ENCODE results near the gene FMN2. TPM values are rescaled to one million over a fixed set of nuclear protein-coding genes. Genes with fewer than 3 reads are reported as not detected.

The FMN2 gene
- polyA plus RNA-seq, 2 of the 4 experiments (the other 2 are of a cell fraction): 2.8 to 4.2 TPM

DNA sequence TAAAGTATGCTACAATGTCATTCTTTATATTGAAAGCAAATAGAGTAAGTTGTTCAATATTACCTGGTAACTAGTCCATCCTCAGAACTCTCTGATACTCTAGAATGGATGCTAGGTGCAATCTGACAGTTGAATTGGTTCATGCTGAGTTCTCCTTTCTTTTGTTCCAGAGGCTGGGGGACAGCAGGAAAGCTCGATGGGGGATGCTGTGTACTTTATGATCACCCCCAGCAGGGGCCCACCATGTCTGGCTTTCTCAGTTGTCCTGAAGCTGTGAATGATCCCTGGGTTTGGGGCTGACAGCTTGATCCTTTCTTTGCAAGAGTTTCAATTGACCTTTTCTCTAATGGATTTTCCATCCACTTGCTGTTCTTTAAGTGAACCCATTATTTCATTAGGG lies 22.5 kb downstream of the FMN2 start:
- TF ChIP-seq MYC (IDR thresholded peaks at IDR 0.05; ENCODE audit: borderline replicate concordance, low read length) (no peak), TFCP2L1 (CRISPR knock-in tag; IDR thresholded peaks at IDR 0.05) (no peak), ZC3H11A (IDR thresholded peaks at IDR 0.05) (no peak), HOXA7 (CRISPR knock-in tag; IDR thresholded peaks at IDR 0.05) (no peak), RNF2 (IDR thresholded peaks at IDR 0.05; ENCODE audit: borderline replicate concordance, low read depth) (no peak), KDM5A (IDR thresholded peaks at IDR 0.05) (no peak), RCOR1 (IDR thresholded peaks at IDR 0.05; ENCODE audit: low read depth, low read length) (no peak), CBX2 (IDR thresholded peaks at IDR 0.05; ENCODE audit: borderline replicate concordance, low read depth) (no peak), BHLHE40 (IDR thresholded peaks at IDR 0.05; ENCODE audit: low read depth, low read length) (no peak), ZNF302 (CRISPR knock-in tag; IDR thresholded peaks at IDR 0.05) (no peak), SMC3 (IDR thresholded peaks at IDR 0.05) (no peak), HDAC2 (IDR thresholded peaks at IDR 0.05) (no peak), GATA3 (IDR thresholded peaks at IDR 0.05; ENCODE audit: borderline replicate concordance) (no peak), CHD2 (IDR thresholded peaks at IDR 0.05; ENCODE audit: low read length, partially characterized antibody) (no peak), FOSL2 (IDR thresholded peaks at IDR 0.05) (no peak), FOSL2 (CRISPR knock-in tag; IDR thresholded peaks at IDR 0.05) (no peak)
- TF ChIP-seq, protein P1, sequence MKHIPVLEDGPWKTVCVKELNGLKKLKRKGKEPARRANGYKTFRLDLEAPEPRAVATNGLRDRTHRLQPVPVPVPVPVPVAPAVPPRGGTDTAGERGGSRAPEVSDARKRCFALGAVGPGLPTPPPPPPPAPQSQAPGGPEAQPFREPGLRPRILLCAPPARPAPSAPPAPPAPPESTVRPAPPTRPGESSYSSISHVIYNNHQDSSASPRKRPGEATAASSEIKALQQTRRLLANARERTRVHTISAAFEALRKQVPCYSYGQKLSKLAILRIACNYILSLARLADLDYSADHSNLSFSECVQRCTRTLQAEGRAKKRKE (CRISPR knock-in tag; IDR thresholded peaks at IDR 0.05; ENCODE audit: low read depth): no peak
- TF ChIP-seq, protein P2, sequence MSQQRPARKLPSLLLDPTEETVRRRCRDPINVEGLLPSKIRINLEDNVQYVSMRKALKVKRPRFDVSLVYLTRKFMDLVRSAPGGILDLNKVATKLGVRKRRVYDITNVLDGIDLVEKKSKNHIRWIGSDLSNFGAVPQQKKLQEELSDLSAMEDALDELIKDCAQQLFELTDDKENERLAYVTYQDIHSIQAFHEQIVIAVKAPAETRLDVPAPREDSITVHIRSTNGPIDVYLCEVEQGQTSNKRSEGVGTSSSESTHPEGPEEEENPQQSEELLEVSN (IDR thresholded peaks at IDR 0.05; ENCODE audit: borderline replicate concordance, low read depth): no peak
- TF ChIP-seq, protein P3, sequence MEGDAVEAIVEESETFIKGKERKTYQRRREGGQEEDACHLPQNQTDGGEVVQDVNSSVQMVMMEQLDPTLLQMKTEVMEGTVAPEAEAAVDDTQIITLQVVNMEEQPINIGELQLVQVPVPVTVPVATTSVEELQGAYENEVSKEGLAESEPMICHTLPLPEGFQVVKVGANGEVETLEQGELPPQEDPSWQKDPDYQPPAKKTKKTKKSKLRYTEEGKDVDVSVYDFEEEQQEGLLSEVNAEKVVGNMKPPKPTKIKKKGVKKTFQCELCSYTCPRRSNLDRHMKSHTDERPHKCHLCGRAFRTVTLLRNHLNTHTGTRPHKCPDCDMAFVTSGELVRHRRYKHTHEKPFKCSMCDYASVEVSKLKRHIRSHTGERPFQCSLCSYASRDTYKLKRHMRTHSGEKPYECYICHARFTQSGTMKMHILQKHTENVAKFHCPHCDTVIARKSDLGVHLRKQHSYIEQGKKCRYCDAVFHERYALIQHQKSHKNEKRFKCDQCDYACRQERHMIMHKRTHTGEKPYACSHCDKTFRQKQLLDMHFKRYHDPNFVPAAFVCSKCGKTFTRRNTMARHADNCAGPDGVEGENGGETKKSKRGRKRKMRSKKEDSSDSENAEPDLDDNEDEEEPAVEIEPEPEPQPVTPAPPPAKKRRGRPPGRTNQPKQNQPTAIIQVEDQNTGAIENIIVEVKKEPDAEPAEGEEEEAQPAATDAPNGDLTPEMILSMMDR (IDR thresholded peaks at IDR 0.05): no peak
- POLR2A ChIA-PET: no interaction called here

DNA sequence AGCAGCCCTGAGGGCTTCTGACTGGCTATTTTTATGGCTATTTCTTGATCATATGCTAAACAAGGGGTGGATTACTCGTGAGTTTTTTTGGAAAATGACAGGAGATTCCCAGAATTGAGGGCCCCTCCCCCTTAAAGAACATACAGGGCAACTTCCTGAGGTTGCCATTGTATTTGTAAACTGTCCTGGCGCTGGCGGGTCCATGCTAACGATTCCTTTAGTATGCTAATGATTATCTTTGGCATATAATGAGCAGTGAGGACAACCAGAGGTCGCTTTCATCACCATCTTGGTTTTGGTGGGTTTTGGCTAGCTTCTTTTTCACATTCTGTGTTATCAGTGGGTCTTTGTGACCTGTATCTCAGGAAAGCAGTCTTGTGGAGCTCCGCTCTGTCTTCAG lies 24.1 kb downstream of the FMN2 start:
- Histone ChIP-seq H3K27ac (no peak overlapping the region), H3K4me2 (no peak overlapping the region), H3K4me3 (no peak overlapping the region), H3K9me3 (no peaks in the 10 kb centered on the region), H3K4me1 (peaks cover 8% of the 10 kb centered on the region)
- TF ChIP-seq, protein P3 (IDR thresholded peaks at IDR 0.05): no peak
- TF ChIP-seq JUNB (IDR thresholded peaks at IDR 0.05): no peak
- TF ChIP-seq TFCP2L1 (CRISPR knock-in tag; IDR thresholded peaks at IDR 0.05): no peak
- no peak for TF ChIP-seq CBX2 (IDR thresholded peaks at IDR 0.05; ENCODE audit: borderline replicate concordance, low read depth)
- TF ChIP-seq, protein P2 (IDR thresholded peaks at IDR 0.05; ENCODE audit: borderline replicate concordance, low read depth): no peak
- no peak for TF ChIP-seq CBX8 (IDR thresholded peaks at IDR 0.05)
- TF ChIP-seq, protein P4, sequence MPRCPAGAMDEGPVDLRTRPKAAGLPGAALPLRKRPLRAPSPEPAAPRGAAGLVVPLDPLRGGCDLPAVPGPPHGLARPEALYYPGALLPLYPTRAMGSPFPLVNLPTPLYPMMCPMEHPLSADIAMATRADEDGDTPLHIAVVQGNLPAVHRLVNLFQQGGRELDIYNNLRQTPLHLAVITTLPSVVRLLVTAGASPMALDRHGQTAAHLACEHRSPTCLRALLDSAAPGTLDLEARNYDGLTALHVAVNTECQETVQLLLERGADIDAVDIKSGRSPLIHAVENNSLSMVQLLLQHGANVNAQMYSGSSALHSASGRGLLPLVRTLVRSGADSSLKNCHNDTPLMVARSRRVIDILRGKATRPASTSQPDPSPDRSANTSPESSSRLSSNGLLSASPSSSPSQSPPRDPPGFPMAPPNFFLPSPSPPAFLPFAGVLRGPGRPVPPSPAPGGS (IDR thresholded peaks at IDR 0.05): no peak
- no peak for TF ChIP-seq RCOR1 (IDR thresholded peaks at IDR 0.05; ENCODE audit: low read depth, low read length)
- no peak for TF ChIP-seq ZFP36 (IDR thresholded peaks at IDR 0.05; ENCODE audit: borderline replicate concordance, partially characterized antibody)
- TF ChIP-seq GATA3 (IDR thresholded peaks at IDR 0.05; ENCODE audit: borderline replicate concordance): no peak
- no peak for TF ChIP-seq CHD2 (IDR thresholded peaks at IDR 0.05; ENCODE audit: low read length, partially characterized antibody)
- no peak for TF ChIP-seq NPAS2 (CRISPR knock-in tag; IDR thresholded peaks at IDR 0.05; ENCODE audit: borderline replicate concordance)
- POLR2A ChIA-PET: no interaction called here
- no peak for ATAC-seq
- no peak for FAIRE-seq
- DNase-seq (ENCODE audit: low read depth in 1 of 2, low spot score in 1 of 2): no peak
- CTCF ChIA-PET: interaction anchor here (1.3 kb wide), 1 partner anchor 34 kb away, joined by 6 read pairs; no protein-coding TSS in a partner anchor
- WGBS (ENCODE audit: missing lambda C conversion rate): 87% methylated on average over 6 of the region's 6 CpGs

More for the DNA sequence above, 22.5 kb downstream of the FMN2 start:
- CTCF ChIA-PET: no interaction called here
- H3K4me2 ChIP-seq: no peak overlapping the region
- no peak overlapping the region for H3K27ac ChIP-seq
- 50% methylated on average over 1 of the region's 1 CpG for WGBS (ENCODE audit: missing lambda C conversion rate)
- no peaks in the 10 kb centered on the region for H3K9me3 ChIP-seq
- H3K4me3 ChIP-seq: no peak overlapping the region
- FAIRE-seq: no peak
- no peak for DNase-seq (ENCODE audit: low read depth in 1 of 2, low spot score in 1 of 2)
- ATAC-seq: no peak
- peaks cover 24% of the 10 kb centered on the region for H3K4me1 ChIP-seq
